Measurements from ENCODE around the gene DDIT4.
"Not testable (repeated sequence)": the region's sequence is repeated elsewhere in the genome, so short reads cannot be mapped to it uniquely, and the experiment has no call there.

GRCh38 chr10:72296829-72297280 is 23.1 kb downstream of the DDIT4 start:
- not testable (repeated sequence) for TF ChIP-seq CAMTA2 (CRISPR knock-in tag; conservative IDR thresholded peaks at IDR 0.05); ZC3H4 (CRISPR knock-in tag; IDR thresholded peaks at IDR 0.05; ENCODE audit: borderline replicate concordance); POLR2AphosphoS5 (IDR thresholded peaks at IDR 0.05; ENCODE audit: control insufficient read depth, insufficient read depth, low read depth, low read length); ZNF263 (CRISPR knock-in tag; IDR thresholded peaks at IDR 0.05; ENCODE audit: borderline replicate concordance); USF1 (CRISPR knock-in tag; IDR thresholded peaks at IDR 0.05); POLR3G (IDR thresholded peaks at IDR 0.05; ENCODE audit: extremely low read depth, insufficient read length, insufficient replicate concordance)
